ENCODE measurements around the gene CAMKK1. TPM values are rescaled to one million over a fixed set of nuclear protein-coding genes. Genes with fewer than 3 reads are reported as not detected.

The CAMKK1 gene
- total and polyA plus RNA-seq, 9 of the 15 experiments (the other 6 are each of a cell fraction or from before 2014, with no cell fraction given): 0.34 to 7.5 (median 4.9) TPM

- peak; percentile 27; the same call in 1 of the 2 replicates for TF ChIP-seq VEZF1 (CRISPR knock-in tag; IDR thresholded peaks at IDR 0.05)
- TF ChIP-seq NCOR1 (IDR thresholded peaks at IDR 0.05): 0 out of 2 replicates have a peak, but pooled peaks have one; percentile 15
- peak; percentile 47 for TF ChIP-seq ARID1B (IDR thresholded peaks at IDR 0.05)
- TF ChIP-seq TSHZ1 (CRISPR knock-in tag; IDR thresholded peaks at IDR 0.05): peak; percentile 94
- peak; percentile 63 for TF ChIP-seq CBFA2T3 (IDR thresholded peaks at IDR 0.05)
- TF ChIP-seq ZNF175 (CRISPR knock-in tag; IDR thresholded peaks at IDR 0.05; ENCODE audit: low read depth): 0 out of 2 replicates have a peak, but pooled peaks have one; percentile 21
- 0 out of 2 replicates have a peak, but pooled peaks have one; percentile 13 for TF ChIP-seq NFIC (IDR thresholded peaks at IDR 0.05)
- peak; percentile 54 for TF ChIP-seq PBX2 (CRISPR knock-in tag; IDR thresholded peaks at IDR 0.05; ENCODE audit: low read depth)
- TF ChIP-seq PBX2 (tag; conservative IDR thresholded peaks at IDR 0.05; ENCODE audit: low read depth): peak; percentile 91
- TF ChIP-seq BRCA1 (IDR thresholded peaks at IDR 0.05): no peak
- no peak for TF ChIP-seq BRCA1 (CRISPR knock-in tag; IDR thresholded peaks at IDR 0.05)
- TF ChIP-seq MEIS2 (IDR thresholded peaks at IDR 0.05; ENCODE audit: partially characterized antibody): peak; percentile 97
- peak in 1 of 2 experiments; percentile 71; a peak in 1 of 4 replicates for TF ChIP-seq KDM4B (IDR thresholded peaks at IDR 0.05; ENCODE audit: borderline replicate concordance in 2 of 2, low read depth in 1 of 2)
- TF ChIP-seq ARHGAP35 (IDR thresholded peaks at IDR 0.05; ENCODE audit: partially characterized antibody): peak; percentile 59
Observed at GRCh38 chr17:3918372-3919122, 25.7 kb upstream of the CAMKK1 start (continued).
